CD4-positive, alpha-beta T cell treated with Interleukin-6 for 4 hours (primary cell): ENCODE data around the gene BCAS3.

Experiments
- DNase-seq: peaks from one replicate; pipeline ENCODE4 v3.0.0-alpha.2; 2020; ENCODE audit warnings: mixed read lengths

BCAS3 gene

GRCh38 chr17:61208301-61209105 is 530.9 kb downstream of the BCAS3 start:
- DNase-seq, result no peak

- DNase-seq, result no peak
These were observed 531.4 kb downstream of the BCAS3 start for GRCh38 chr17:61209106-61209439.

GRCh38 chr17:61209525-61209924 is 531.9 kb downstream of the BCAS3 start:
- DNase-seq, result no peak

GRCh38 chr17:61211236-61211635 is 533.6 kb downstream of the BCAS3 start:
- DNase-seq, result no peak

DNA sequence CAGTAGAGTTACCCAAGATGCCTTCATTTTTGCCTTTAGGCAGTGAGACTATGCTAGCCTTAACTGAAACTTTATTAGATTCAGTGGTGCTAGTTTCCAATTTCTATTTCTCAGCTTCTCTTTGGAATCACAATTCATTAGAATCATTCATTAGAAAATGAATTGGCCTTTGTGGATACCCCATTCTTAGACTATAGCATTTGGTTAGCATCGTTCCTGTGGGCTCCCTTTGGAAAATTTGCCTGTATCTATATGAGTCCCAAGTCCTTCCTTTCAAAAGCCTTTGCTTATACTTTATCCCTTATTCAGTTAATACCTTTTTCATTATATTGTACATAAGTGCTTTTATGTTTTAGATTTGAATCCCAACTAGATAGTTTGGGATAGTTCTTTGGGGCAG is 535.0 kb downstream of the BCAS3 start:
- no peak for DNase-seq

- no peak for DNase-seq
These were observed 537.1 kb downstream of the BCAS3 start for GRCh38 chr17:61214753-61215152.

DNA sequence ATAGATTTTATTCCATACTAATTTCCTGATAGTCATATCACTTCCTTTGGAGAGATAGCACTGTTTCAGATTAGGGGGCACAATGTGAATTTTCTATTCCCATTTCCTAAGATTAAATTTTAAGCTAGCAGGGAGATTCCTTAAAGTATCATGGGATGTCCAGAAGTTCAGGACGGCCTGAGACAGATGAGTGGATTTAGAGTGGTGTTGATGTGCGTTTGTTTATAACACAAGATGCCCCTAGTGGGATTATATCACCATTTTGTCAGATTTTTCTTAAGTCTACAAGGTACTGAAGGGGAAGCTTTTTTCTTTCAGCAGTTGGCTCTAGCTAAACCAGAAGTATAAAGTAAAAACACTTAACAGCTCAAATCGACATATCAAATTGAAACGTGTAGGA is 538.4 kb downstream of the BCAS3 start:
- no peak for DNase-seq

DNA sequence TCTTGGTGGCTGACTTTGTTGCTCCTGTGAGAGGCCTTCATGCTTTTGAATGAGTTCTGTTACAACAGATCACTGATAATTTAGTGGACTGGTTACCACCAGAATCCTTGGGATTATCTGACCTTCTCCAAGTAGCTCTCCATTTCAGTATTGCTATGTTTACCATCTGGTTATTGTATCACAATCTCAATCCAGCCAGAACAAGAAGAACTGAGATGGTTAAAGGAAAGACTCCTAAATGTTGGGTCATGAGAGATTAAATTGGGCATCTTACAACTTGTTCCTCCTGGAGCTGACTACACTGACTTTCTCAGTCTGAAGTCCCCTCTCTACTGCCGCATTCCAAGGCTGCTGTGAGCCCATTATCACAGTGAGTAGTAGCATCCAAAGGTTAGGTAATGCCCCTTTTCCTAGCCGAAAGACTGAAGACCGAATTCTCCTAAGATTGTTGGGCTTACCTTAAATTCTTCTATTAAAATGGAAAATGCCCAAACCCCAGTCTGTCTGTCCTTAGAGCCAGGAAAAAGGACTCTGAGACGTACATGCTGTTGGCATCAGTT is 540.3 kb downstream of the BCAS3 start:
- DNase-seq, result no peak

DNA sequence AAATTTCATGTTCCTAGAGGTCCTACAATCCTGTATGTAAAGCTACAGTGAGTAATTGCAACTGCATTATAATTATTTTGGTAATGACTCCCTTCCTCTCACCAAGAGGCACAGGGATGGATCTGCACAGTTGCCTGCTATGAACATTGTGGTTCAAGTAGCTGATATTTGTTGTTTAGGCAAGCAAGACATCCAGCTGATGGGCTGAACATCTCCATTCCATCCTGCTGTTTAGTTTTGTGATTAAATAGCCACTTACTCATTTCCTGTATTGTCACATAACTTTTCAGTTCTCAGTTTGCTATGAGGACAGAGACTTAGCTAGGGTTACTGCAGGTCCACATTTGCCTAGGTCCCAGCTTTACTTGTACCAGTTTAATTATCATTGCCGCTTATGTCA is 540.8 kb downstream of the BCAS3 start:
- DNase-seq, result no peak

GRCh38 chr17:61219460-61219859 is 541.8 kb downstream of the BCAS3 start:
- no peak for DNase-seq

DNA sequence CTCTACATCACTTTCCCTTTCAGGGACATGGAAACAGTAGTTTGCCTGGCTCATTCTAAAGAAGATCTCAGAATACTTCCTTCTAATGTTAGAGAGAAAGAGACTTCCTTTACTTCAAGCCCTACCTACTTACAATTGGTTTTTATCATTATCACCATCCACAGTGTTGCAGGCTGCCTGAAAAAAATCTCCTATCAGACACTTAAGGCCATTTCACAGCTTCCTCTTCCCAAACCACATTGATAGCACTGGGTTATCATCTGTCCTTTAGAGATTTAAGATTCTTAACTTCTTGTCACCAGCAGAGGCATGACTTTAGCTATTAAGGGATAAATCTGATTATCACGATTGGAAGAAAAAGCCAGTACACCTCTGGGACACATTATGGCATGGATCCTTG is 543.5 kb downstream of the BCAS3 start:
- DNase-seq, result no peak

GRCh38 chr17:61221597-61222471 is 544.2 kb downstream of the BCAS3 start:
- peak; percentile 2 for DNase-seq

DNA sequence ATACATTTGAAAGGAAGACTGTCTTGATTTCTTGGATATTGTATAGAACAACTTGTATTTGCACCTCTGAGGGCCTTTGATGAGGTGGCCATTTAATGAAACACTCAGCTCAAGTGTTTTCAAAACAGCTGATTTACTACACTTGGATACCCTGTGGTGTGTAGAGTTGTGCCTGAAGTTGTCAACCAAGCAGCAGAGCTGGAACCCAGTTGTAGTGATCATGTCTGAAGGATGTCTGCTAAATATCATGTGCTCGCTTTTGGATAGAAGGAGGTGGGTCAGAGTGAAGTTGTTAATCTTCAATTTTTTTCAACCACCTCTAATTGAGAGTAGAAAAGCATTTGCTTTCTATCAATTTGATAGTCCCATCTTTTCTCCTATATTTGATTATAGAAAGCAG is 546.1 kb downstream of the BCAS3 start:
- DNase-seq, result no peak

DNA sequence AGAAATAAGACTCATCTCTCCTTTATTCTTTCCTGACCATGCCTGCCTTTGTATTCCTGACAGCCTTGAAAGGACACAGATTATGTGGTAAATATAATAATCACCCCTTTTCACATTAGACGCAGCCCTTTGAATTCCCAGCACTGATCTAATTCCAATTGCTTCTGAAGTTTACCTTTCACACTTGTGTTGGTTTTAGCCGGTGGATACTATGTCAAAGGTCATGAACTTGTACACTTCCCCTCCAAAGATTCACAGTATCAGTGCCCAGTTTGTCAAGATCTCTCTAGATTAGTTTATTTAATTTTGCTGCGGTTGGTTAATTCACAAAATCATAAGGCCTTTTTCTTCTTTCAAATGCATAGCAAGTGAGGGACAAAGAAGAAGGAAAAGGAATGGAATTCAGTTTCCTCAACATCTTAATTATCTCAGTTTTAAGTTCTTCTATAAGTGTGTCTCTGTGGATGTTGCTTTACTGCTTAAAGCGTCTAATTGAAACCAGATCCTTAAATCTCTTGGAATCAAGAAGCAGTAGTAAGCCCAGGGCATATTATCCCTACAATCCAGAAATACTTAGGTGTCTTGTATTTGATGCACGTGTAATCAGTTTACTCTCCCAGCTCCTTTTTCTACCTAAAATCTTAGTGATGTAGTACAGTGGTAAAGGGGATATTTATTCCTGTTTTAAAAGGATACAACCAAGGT is 547.7 kb downstream of the BCAS3 start:
- DNase-seq, result no peak

GRCh38 chr17:61227866-61228265 is 550.2 kb downstream of the BCAS3 start:
- no peak for DNase-seq

DNA sequence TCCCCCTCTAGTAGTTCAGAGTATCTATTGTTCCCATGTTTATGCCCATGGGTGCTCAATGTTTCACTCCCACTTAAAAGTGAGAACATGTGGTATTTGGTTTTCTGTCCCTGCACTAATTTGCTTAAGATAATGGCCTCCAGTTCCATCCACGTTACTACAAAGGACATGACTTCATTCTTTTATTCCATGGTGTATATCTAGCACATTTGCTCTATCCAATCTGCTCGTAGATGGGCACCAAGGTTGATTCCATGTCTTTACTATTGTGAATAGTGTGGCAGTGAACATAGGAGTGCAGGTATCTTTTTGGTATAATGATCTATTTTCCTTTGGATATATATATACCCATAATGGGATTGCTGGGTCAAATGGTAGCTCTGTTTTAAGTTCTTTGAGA is 552.8 kb downstream of the BCAS3 start:
- DNase-seq, result no peak

DNA sequence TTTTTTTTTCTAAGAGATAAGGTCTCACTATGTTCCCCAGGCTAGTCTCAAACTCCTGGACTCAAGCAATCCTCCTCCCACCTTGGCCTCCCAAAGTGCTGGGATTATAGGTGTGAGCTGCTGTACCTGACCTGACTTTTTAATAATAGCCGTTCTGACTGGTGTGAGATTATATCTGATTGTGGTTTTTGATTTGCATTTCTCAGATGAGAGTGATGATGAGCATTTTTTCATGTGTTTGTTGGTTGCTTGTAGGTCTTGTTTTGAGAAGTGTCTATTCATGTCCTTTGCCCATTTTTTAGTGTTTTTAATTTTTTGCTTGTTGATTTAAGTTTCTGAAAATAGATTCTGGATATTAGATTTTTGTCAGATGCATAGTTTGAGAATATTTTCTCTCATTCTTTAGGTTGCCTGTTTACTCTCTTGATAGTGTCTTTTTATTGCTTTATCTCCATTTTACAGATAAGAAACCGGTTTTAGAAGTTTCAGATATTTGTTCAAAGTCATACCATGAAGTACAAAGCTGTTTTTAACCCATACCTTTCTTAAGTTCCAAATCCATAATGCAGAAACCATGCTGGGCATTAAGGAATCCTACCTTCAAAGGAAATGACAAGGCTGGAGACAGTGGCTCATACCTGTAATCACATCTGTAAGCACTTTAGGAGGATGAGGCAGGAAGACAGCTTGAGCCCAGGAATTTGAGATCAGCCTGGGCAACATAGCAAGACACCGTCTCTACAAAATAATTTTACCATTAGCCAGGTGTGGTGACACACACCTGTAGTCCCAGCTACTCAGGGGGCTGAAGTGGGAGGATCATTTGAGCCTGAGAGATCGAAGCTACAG is 553.5 kb downstream of the BCAS3 start:
- no peak for DNase-seq

- no peak for DNase-seq
These were observed 555.2 kb downstream of the BCAS3 start for GRCh38 chr17:61232871-61233270.

- no peak for DNase-seq
These were observed 556.5 kb downstream of the BCAS3 start for GRCh38 chr17:61233991-61234750.

- DNase-seq, result no peak
These were observed 557.6 kb downstream of the BCAS3 start for GRCh38 chr17:61235001-61235826.

GRCh38 chr17:61235827-61236197 is 558.2 kb downstream of the BCAS3 start:
- no peak for DNase-seq
